Spinal cord (tissue), 10 donors: Measurements from ENCODE around the gene RAP1GAP2. TPM values are rescaled to one million over a fixed set of nuclear protein-coding genes. Genes with fewer than 3 reads are reported as not detected.
A peak's percentile ranks its signal among the peaks of the same experiment; 100 is the strongest.

Experiments
- DNase-seq, 6 donors: peaks; one replicate each; pipeline versions ENCODE4 v3.0.0 to v3.0.0-alpha.2; 2013 to 2015; ENCODE audit warnings: low spot score in 6 of 6, low read depth in 4 of 6
- H3K27ac ChIP-seq: one replicate; pipeline ENCODE4 v1.5.1; 2013; ENCODE audit warnings: low read depth, low read length, control low read depth
- H3K27me3 ChIP-seq: one replicate; pipeline ENCODE4 v1.6.1; 2013; ENCODE audit warnings: low read length; ENCODE audit not compliant: control insufficient read depth, insufficient read depth
- H3K36me3 ChIP-seq: one replicate; pipeline ENCODE4 v1.6.1; 2013; ENCODE audit warnings: low read length; ENCODE audit not compliant: control insufficient read depth, insufficient read depth
- H3K4me1 ChIP-seq: one replicate; pipeline ENCODE4 v1.6.1; 2013; ENCODE audit warnings: low read length; ENCODE audit not compliant: control insufficient read depth, insufficient read depth
- H3K4me3 ChIP-seq: one replicate; pipeline ENCODE4 v1.5.1; 2013; ENCODE audit warnings: low read depth, low read length, control low read depth
- H3K9me3 ChIP-seq: one replicate; pipeline ENCODE4 v1.6.1; 2013; ENCODE audit warnings: low read length; ENCODE audit not compliant: control insufficient read depth, insufficient read depth
- WGBS: methylation state at CpG from one replicate; pipeline ENCODE4 v1.1.5; 2013; ENCODE audit warnings: missing lambda C conversion rate; ENCODE audit not compliant: insufficient coverage; 5-methylcytosine and 5-hydroxymethylcytosine counted together
- polyA plus RNA-seq, 2 donors: library from polyadenylated mRNA; unstranded; fragments of 120-200 nt; gene quantifications; one replicate each; pipeline ENCODE4 v1.2.1, GENCODE V29; 2013; ENCODE audit not compliant: insufficient read length in 2 of 2
- total RNA-seq, 2 donors: library from RNA; depleted of rRNA in 1 of 2; stranded (reverse); fragments of 120-200 nt in 1 of 2; fragments of >200 nt in 1 of 2; gene quantifications; one replicate each; pipeline versions ENCODE4 v1.2.3 to v1.2.4, GENCODE V29; 2013 to 2014
- donor health status: healthy.

Gene RAP1GAP2
- total and polyA plus RNA-seq, 4 donors: 7.4 to 22.0 (median 16.1) TPM

GRCh38 chr17:2821868-2822267 is 25.6 kb downstream of the RAP1GAP2 start:
- no peaks in the 10 kb centered on the region for H3K9me3 ChIP-seq
- no peak overlapping the region for H3K27ac ChIP-seq
- no peak for DNase-seq
- H3K36me3 ChIP-seq: no peaks in the 10 kb centered on the region
- H3K27me3 ChIP-seq: no peaks in the 10 kb centered on the region
- no peak overlapping the region for H3K4me3 ChIP-seq
- 70% methylated on average over 8 of the region's 8 CpGs for WGBS
- no peaks in the 10 kb centered on the region for H3K4me1 ChIP-seq

GRCh38 chr17:2822358-2822757 is 26.1 kb downstream of the RAP1GAP2 start:
- no peaks in the 10 kb centered on the region for H3K36me3 ChIP-seq
- H3K9me3 ChIP-seq: no peaks in the 10 kb centered on the region
- no peak overlapping the region for H3K4me3 ChIP-seq
- no peaks in the 10 kb centered on the region for H3K27me3 ChIP-seq
- no peak for DNase-seq
- no peak overlapping the region for H3K27ac ChIP-seq
- WGBS: 76% methylated on average over 2 of the region's 7 CpGs
- no peaks in the 10 kb centered on the region for H3K4me1 ChIP-seq

DNA sequence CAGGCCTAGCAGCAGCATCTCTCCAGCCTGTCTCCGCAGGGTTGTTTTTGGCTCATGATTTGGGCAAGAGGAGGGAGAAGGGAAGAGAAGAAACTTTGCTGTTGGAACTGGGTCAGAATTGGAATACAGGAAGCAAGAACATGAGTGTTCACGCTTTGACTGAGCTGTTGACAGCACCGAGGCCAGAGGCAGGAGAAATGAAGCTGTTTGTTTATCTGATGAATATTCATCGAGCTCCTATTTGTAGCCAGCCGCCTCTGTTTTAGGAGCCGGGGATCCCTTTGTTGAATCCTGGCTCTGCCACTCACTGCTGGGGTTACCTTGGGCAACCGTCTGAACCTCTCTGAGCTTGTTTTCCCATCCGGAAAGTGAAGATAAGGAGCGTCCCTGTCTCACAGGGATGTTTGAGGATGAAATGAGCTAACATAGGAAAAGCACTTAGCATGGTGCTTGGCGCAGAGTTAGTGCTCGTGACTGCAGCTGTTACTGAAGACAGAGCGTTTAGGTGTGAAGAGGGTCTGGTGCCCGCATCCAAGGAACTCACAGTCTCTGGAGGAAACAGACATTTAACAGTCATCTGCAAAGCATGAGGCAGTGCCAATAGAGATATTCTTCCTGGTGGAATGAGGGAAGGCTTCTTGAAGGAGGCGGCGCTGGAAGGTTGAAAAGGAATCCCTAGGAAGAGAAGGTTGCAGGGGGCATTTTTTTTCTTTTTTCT is 29.2 kb downstream of the RAP1GAP2 start:
- Histone ChIP-seq H3K27ac (no peak overlapping the region), H3K4me3 (no peak overlapping the region), H3K4me1 (peaks cover 3% of the 10 kb centered on the region), H3K27me3 (no peaks in the 10 kb centered on the region), H3K36me3 (no peaks in the 10 kb centered on the region), H3K9me3 (no peaks in the 10 kb centered on the region)
- 52% methylated on average over 13 of the region's 15 CpGs for WGBS
- peak in 1 of 6 donors; percentile 22 for DNase-seq

GRCh38 chr17:2828397-2829038 is 32.3 kb downstream of the RAP1GAP2 start:
- no peak overlapping the region for H3K4me3 ChIP-seq
- WGBS: 12% methylated on average over 11 of the region's 14 CpGs
- H3K27ac ChIP-seq: no peak overlapping the region
- H3K27me3 ChIP-seq: no peaks in the 10 kb centered on the region
- peak in 2 of 6 donors; percentile 72 to 80 for DNase-seq
- H3K9me3 ChIP-seq: no peaks in the 10 kb centered on the region
- peaks cover 3% of the 10 kb centered on the region for H3K4me1 ChIP-seq
- no peaks in the 10 kb centered on the region for H3K36me3 ChIP-seq

DNA sequence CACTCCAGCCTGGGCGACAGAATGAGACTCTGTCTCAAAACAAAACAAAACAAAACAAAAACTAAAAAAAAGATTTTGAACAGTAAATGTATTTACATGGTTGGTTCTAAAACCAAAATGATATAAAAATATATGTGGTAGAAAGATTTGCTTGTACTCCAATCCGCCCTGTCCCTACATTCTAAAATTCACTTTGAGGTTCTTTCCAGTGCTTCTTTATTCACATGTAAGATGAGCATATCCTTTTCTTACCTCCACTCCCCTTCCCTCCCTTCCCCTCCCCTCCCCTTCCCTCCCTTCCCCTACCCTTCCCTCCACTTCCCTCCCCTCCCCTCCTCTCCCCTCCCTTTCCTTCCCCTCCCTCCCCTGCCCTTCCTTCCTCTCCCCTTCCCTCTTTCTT is 34.4 kb downstream of the RAP1GAP2 start:
- Histone ChIP-seq H3K27ac (no peak overlapping the region), H3K4me3 (no peak overlapping the region), H3K9me3 (no peaks in the 10 kb centered on the region), H3K27me3 (no peaks in the 10 kb centered on the region), H3K36me3 (peaks cover under 1% of the 10 kb centered on the region), H3K4me1 (peaks cover 3% of the 10 kb centered on the region)
- WGBS: no CpG with 5 or more reads among the region's 2 CpGs
- no peak for DNase-seq

- DNase-seq: no peak
- Histone ChIP-seq H3K36me3 (peaks cover 2% of the 10 kb centered on the region), H3K4me3 (no peak overlapping the region), H3K27me3 (no peaks in the 10 kb centered on the region), H3K4me1 (no peaks in the 10 kb centered on the region), H3K27ac (no peak overlapping the region), H3K9me3 (no peaks in the 10 kb centered on the region)
- 87% methylated on average over 6 of the region's 8 CpGs for WGBS
Observed at GRCh38 chr17:2835780-2836179, 39.5 kb downstream of the RAP1GAP2 start.

DNA sequence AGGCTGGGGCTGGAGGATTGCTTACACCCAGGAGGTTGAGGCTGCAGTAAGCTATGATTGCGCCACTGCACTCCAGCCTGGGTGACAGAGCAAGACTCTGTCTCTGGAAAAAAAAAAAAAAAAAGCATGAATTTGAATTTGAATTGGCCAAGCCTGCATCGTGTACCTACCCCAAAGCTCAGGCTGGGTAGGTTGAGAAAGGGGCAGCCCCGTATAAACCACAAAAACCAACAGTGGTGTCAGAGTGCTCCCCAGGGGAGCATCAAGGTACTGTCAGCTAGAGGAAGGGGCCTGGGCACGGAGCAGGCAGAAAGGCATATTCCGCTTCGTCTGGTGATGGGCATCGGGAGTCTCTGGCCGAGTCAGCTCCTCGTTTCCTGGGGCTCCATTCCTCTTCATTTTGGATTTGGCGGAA is 40.9 kb downstream of the RAP1GAP2 start:
- H3K9me3 ChIP-seq: no peaks in the 10 kb centered on the region
- H3K36me3 ChIP-seq: peaks cover 2% of the 10 kb centered on the region
- WGBS: 60% methylated on average over 10 of the region's 10 CpGs
- no peaks in the 10 kb centered on the region for H3K27me3 ChIP-seq
- no peak overlapping the region for H3K4me3 ChIP-seq
- H3K27ac ChIP-seq: no peak overlapping the region
- H3K4me1 ChIP-seq: no peaks in the 10 kb centered on the region
- DNase-seq: no peak

GRCh38 chr17:2841606-2842005 is 45.4 kb downstream of the RAP1GAP2 start:
- Histone ChIP-seq H3K9me3 (no peaks in the 10 kb centered on the region), H3K27ac (no peak overlapping the region), H3K36me3 (no peaks in the 10 kb centered on the region), H3K27me3 (no peaks in the 10 kb centered on the region), H3K4me1 (no peaks in the 10 kb centered on the region), H3K4me3 (no peak overlapping the region)
- no peak for DNase-seq
- WGBS: 55% methylated on average over 4 of the region's 5 CpGs

- Histone ChIP-seq H3K27ac (no peak overlapping the region), H3K36me3 (no peaks in the 10 kb centered on the region), H3K4me3 (no peak overlapping the region), H3K27me3 (no peaks in the 10 kb centered on the region), H3K4me1 (no peaks in the 10 kb centered on the region), H3K9me3 (no peaks in the 10 kb centered on the region)
- WGBS: 98% methylated on average over 4 of the region's 10 CpGs
- DNase-seq: no peak
Observed at GRCh38 chr17:2842464-2842863, 46.2 kb downstream of the RAP1GAP2 start.

GRCh38 chr17:2844416-2844815 is 48.2 kb downstream of the RAP1GAP2 start:
- Histone ChIP-seq H3K27ac (no peak overlapping the region), H3K4me1 (peaks cover 9% of the 10 kb centered on the region), H3K4me3 (no peak overlapping the region), H3K9me3 (no peaks in the 10 kb centered on the region), H3K36me3 (no peaks in the 10 kb centered on the region), H3K27me3 (no peaks in the 10 kb centered on the region)
- no peak for DNase-seq
- WGBS: 21% methylated on average over 3 of the region's 6 CpGs
